Trophoblast cell (in vitro differentiated cells and primary cell): Measurements from ENCODE around the gene ZNF639.

Experiments used
- DNase-seq, 2 donors: peaks; one replicate each; pipeline ENCODE4 v3.0.0-alpha.2; 2016
- H2AFZ ChIP-seq: 2 replicates; pipeline ENCODE4 v1.6.1; 2013; ENCODE audit warnings: low read length, moderate library complexity, mild to moderate bottlenecking; ENCODE audit not compliant: insufficient read depth, poor library complexity
- H2AK5ac ChIP-seq: 2 replicates; pipeline ENCODE4 v1.6.1; 2013; ENCODE audit warnings: mild to moderate bottlenecking, low read length
- H2BK120ac ChIP-seq: 2 replicates; pipeline ENCODE4 v1.6.1; 2013; ENCODE audit warnings: low read length, mild to moderate bottlenecking, moderate library complexity; ENCODE audit not compliant: insufficient read depth, poor library complexity
- H2BK12ac ChIP-seq: 2 replicates; pipeline ENCODE4 v1.6.1; 2013; ENCODE audit warnings: mild to moderate bottlenecking, low read length, moderate library complexity
- H2BK5ac ChIP-seq: 2 replicates; pipeline ENCODE4 v1.6.1; 2013; ENCODE audit warnings: low read length, low read depth, moderate library complexity, mild to moderate bottlenecking; ENCODE audit not compliant: poor library complexity
- H3K14ac ChIP-seq: 2 replicates; pipeline ENCODE4 v1.6.1; 2013; ENCODE audit warnings: mild to moderate bottlenecking, low read length
- H3K18ac ChIP-seq: 2 replicates; pipeline ENCODE4 v1.6.1; 2013; ENCODE audit warnings: mild to moderate bottlenecking, low read length
- H3K23ac ChIP-seq: 2 replicates; pipeline ENCODE4 v1.6.1; 2013; ENCODE audit warnings: low read length
- H3K27ac ChIP-seq: 2 replicates; pipeline ENCODE4 v1.5.1; 2013; ENCODE audit warnings: low read depth, mild to moderate bottlenecking, inconsistent platforms, low read length, moderate library complexity
- H3K27me3 ChIP-seq: 2 replicates; pipeline ENCODE4 v1.6.1; 2013; ENCODE audit warnings: inconsistent platforms, mild to moderate bottlenecking, low read length, moderate library complexity; ENCODE audit not compliant: insufficient read depth
- H3K36me3 ChIP-seq, 2 experiments: 1 replicate in 1 of 2; 2 replicates in 1 of 2; pipeline ENCODE4 v1.6.1; 2013; ENCODE audit warnings: low read length in 2 of 2, mild to moderate bottlenecking in 2 of 2, moderate library complexity in 1 of 2; ENCODE audit not compliant: insufficient read depth in 2 of 2, control insufficient read depth in 1 of 2
- H3K4ac ChIP-seq: 2 replicates; pipeline ENCODE4 v1.6.1; 2013; ENCODE audit warnings: low read depth, mild to moderate bottlenecking, low read length, moderate library complexity
- H3K4me1 ChIP-seq, 2 experiments: 1 replicate in 1 of 2; 2 replicates in 1 of 2; pipeline ENCODE4 v1.6.1; 2013; ENCODE audit warnings: low read length in 2 of 2, mild to moderate bottlenecking in 2 of 2, moderate library complexity in 1 of 2; ENCODE audit not compliant: insufficient read depth in 2 of 2, control insufficient read depth in 1 of 2
- H3K4me2 ChIP-seq: 2 replicates; pipeline ENCODE4 v1.6.1; 2013; ENCODE audit warnings: inconsistent platforms, mild to moderate bottlenecking, low read length, moderate library complexity
- H3K4me3 ChIP-seq: 2 replicates; pipeline ENCODE4 v1.5.1; 2013; ENCODE audit warnings: mild to moderate bottlenecking, low read depth, low read length, inconsistent platforms
- H3K79me1 ChIP-seq: one replicate; pipeline ENCODE4 v1.6.1; 2013; ENCODE audit warnings: low read length
- H3K79me2 ChIP-seq: 2 replicates; pipeline ENCODE4 v1.6.1; 2013; ENCODE audit warnings: low read length, mild to moderate bottlenecking; ENCODE audit not compliant: control insufficient read depth, insufficient read depth, poor library complexity
- H3K9ac ChIP-seq: 2 replicates; pipeline ENCODE4 v1.6.1; 2013; ENCODE audit warnings: mild to moderate bottlenecking, low read length
- H3K9me3 ChIP-seq: 2 replicates; pipeline ENCODE4 v1.6.1; 2013; ENCODE audit warnings: low read depth, mild to moderate bottlenecking, control low read depth, inconsistent platforms, low read length; ENCODE audit not compliant: insufficient read depth
- H4K12ac ChIP-seq: 2 replicates; pipeline ENCODE4 v1.6.1; 2013; ENCODE audit warnings: low read depth, mild to moderate bottlenecking, low read length, moderate library complexity
- H4K8ac ChIP-seq: 2 replicates; pipeline ENCODE4 v1.6.1; 2013; ENCODE audit warnings: low read depth, mild to moderate bottlenecking, low read length, moderate library complexity
- H4K91ac ChIP-seq: one replicate; pipeline ENCODE4 v1.6.1; 2013; ENCODE audit warnings: low read depth, mild to moderate bottlenecking, low read length, moderate library complexity
- WGBS: extraction: QIAGEN DNeasy Blood & Tissue Kit; methylation state at CpG from one replicate; pipeline ENCODE4 v1.1.7; 2013; ENCODE audit warnings: missing lambda C conversion rate; ENCODE audit not compliant: insufficient read length, insufficient coverage; ENCODE audit errors: extremely low coverage; 5-methylcytosine and 5-hydroxymethylcytosine counted together

ZNF639 gene

DNA sequence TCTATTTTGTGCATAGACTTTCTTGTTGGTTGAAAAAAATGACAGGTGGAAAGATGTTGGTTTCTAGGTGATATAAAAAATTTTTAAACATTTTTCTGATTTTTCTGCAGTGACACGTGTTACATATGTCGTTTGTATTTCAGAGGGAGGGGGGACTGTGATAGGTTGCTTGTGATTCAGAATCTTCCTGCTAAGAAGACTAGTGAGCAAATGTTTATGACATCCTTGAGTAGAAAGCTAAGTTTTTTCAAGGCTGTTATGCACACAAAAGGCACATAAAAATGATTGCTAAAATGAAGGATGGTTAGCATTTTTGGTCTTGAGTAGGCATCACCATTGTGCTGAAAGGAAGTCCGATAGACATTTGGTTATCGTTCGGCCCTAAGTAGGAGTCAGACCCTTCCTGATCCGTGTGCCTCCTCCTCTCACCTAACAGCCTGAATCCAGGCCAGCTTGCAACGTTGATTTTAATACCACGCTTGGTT, 1.5 kb downstream of the ZNF639 start:
- WGBS = no CpG with 5 or more reads among the region's 8 CpGs
- no peak overlapping the region for H3K23ac ChIP-seq
- no peak overlapping the region for H2BK5ac ChIP-seq
- no peak overlapping the region for H3K4me3 ChIP-seq
- H2AFZ ChIP-seq = no peak overlapping the region
- no peak overlapping the region for H2AK5ac ChIP-seq
- peak overlapping the region; percentile 34 for H3K4ac ChIP-seq
- no peaks in the 10 kb centered on the region for H3K27me3 ChIP-seq
- H3K9me3 ChIP-seq = no peaks in the 10 kb centered on the region
- no peak overlapping the region for H4K91ac ChIP-seq
- H3K9ac ChIP-seq = no peak overlapping the region
- peaks cover 0 to 2% of the 10 kb centered on the region in 2 experiments for H3K4me1 ChIP-seq
- H2BK12ac ChIP-seq = no peak overlapping the region
- H3K18ac ChIP-seq = no peak overlapping the region
- DNase-seq = peak in 1 of 2 donors; percentile 27
- no peak overlapping the region for H3K27ac ChIP-seq
- no peak overlapping the region for H4K12ac ChIP-seq
- no peak overlapping the region for H4K8ac ChIP-seq
- no peak overlapping the region for H2BK120ac ChIP-seq
- no peak overlapping the region for H3K14ac ChIP-seq
- H3K36me3 ChIP-seq = peaks cover 7 to 10% of the 10 kb centered on the region in 2 experiments
- peaks cover 11% of the 10 kb centered on the region for H3K79me1 ChIP-seq
- H3K4me2 ChIP-seq = peak overlapping the region; percentile 46
- H3K79me2 ChIP-seq = peaks cover 13% of the 10 kb centered on the region

DNA sequence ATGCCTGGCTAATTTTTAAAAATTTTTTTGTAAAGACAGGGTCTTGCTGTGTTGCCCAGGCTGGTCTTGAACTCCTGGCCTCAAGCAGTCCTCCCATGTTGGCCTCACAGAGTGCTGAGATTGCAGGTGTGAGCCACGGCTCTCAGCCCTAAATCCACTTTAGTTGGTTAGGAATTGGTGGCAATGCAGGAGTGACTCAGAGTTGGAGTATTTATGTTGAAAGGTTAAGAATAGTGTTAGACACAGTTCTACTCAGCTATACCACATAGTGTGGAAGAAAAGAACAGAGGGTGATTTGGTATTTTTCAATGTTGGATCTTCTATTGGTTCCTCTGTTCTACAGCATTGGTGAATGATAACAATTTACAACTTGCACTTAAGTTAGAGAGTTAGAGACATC, 7.6 kb downstream of the ZNF639 start:
- Histone ChIP-seq H4K91ac (no peak overlapping the region), H3K4ac (no peak overlapping the region), H3K79me2 (no peaks in the 10 kb centered on the region), H2BK5ac (no peak overlapping the region), H3K14ac (no peak overlapping the region), H3K4me3 (no peak overlapping the region), H3K4me1 (no peaks in the 10 kb centered on the region), H3K27me3 (no peaks in the 10 kb centered on the region), H2BK120ac (no peak overlapping the region), H4K8ac (no peak overlapping the region), H2AFZ (no peak overlapping the region), H3K27ac (no peak overlapping the region), H3K36me3 (peaks cover 21 to 36% of the 10 kb centered on the region in 2 experiments), H3K4me2 (no peak overlapping the region), H3K23ac (no peak overlapping the region), H3K18ac (no peak overlapping the region), H2AK5ac (no peak overlapping the region), H3K79me1 (no peaks in the 10 kb centered on the region), H3K9me3 (no peaks in the 10 kb centered on the region), H4K12ac (no peak overlapping the region), H3K9ac (no peak overlapping the region), H2BK12ac (no peak overlapping the region)
- peak in 1 of 2 donors; percentile 48 for DNase-seq
- no CpG with 5 or more reads among the region's 1 CpG for WGBS

DNA sequence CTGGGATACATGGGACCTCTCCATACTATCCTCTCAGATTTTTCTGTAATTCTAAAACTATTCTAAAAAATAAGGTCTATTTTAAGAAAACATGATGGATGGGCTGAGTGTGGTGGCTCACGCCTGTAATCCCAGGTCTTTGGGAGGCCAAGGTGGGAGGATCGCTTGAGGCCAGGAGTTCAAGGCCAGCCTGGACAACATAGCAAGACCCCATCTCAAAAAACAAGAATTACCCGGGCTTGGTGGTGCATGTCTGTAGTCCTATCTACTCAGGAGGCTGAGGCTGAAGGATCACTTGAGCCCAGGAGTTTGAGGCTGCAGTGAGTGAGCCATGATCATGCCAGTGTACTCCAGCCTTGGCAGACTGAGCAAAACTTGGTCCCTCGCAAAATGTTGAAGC, 9.4 kb downstream of the ZNF639 start:
- Histone ChIP-seq H2BK120ac (no peak overlapping the region), H3K36me3 (peaks cover 19 to 34% of the 10 kb centered on the region in 2 experiments), H3K4me2 (no peak overlapping the region), H3K27me3 (no peaks in the 10 kb centered on the region), H3K4me1 (no peaks in the 10 kb centered on the region), H2BK5ac (no peak overlapping the region), H3K23ac (no peak overlapping the region), H3K4ac (no peak overlapping the region), H2BK12ac (no peak overlapping the region), H3K14ac (no peak overlapping the region), H3K27ac (no peak overlapping the region), H2AK5ac (no peak overlapping the region), H4K12ac (no peak overlapping the region), H4K91ac (no peak overlapping the region), H4K8ac (no peak overlapping the region), H2AFZ (no peak overlapping the region), H3K9ac (no peak overlapping the region), H3K79me1 (no peaks in the 10 kb centered on the region), H3K18ac (no peak overlapping the region), H3K79me2 (no peaks in the 10 kb centered on the region), H3K4me3 (no peak overlapping the region), H3K9me3 (no peaks in the 10 kb centered on the region)
- WGBS = no CpG with 5 or more reads among the region's 4 CpGs
- no peak for DNase-seq

DNA sequence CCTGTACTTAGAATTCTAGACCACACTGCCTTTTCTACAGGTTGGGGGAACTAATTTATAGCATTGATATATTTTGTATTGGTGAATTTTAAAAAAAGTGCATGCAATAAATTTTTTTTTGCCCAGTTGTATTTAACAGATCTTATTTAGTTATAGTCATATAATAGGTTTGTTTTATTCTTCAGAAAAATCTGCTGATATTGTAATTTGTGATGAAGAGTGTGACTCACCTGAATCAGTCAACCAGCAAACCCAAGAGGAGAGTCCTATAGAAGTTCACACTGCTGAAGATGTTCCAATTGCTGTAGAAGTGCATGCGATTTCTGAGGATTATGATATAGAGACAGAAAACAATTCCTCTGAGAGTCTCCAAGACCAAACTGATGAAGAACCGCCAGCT, 10.3 kb downstream of the ZNF639 start:
- Histone ChIP-seq H4K12ac (no peak overlapping the region), H3K14ac (no peak overlapping the region), H3K79me1 (no peaks in the 10 kb centered on the region), H3K23ac (no peak overlapping the region), H2AK5ac (no peak overlapping the region), H3K4ac (no peak overlapping the region), H2AFZ (no peak overlapping the region), H3K4me3 (no peak overlapping the region), H2BK5ac (no peak overlapping the region), H2BK120ac (no peak overlapping the region), H3K27ac (no peak overlapping the region), H3K79me2 (no peaks in the 10 kb centered on the region), H3K27me3 (no peaks in the 10 kb centered on the region), H3K36me3 (peaks cover 19 to 35% of the 10 kb centered on the region in 2 experiments), H3K18ac (no peak overlapping the region), H4K8ac (no peak overlapping the region), H4K91ac (no peak overlapping the region), H2BK12ac (no peak overlapping the region), H3K9ac (no peak overlapping the region), H3K9me3 (no peaks in the 10 kb centered on the region), H3K4me2 (no peak overlapping the region), H3K4me1 (no peaks in the 10 kb centered on the region)
- DNase-seq = no peak
- no CpG with 5 or more reads among the region's 2 CpGs for WGBS
